Measurements from ENCODE around the gene DUSP6.

GRCh38 chr12:89344043-89344861 is 8.0 kb downstream of the DUSP6 start:
- TF ChIP-seq POLR2A (IDR thresholded peaks at IDR 0.05; ENCODE audit: low read depth, low read length): no peak
- TF ChIP-seq POLR2AphosphoS5 (IDR thresholded peaks at IDR 0.05; ENCODE audit: low read depth, low read length): no peak
- no peak for TF ChIP-seq TAF1 (IDR thresholded peaks at IDR 0.05; ENCODE audit: borderline replicate concordance, low read depth, low read length)
